Activated T-helper 9 cell treated with anti-CD3 and anti-CD28 coated beads, Interleukin-2, amount 50 U/mL, for 16 hours (primary cell): ENCODE data around the gene AQP12A.
"Not testable (repeated sequence)": the region's sequence is repeated elsewhere in the genome, so short reads cannot be mapped to it uniquely, and the experiment has no call there.

ENCODE experiments used
- DNase-seq: peaks from one replicate; pipeline ENCODE4 v3.0.0-alpha.2; 2020; ENCODE audit warnings: low read depth

Gene AQP12A

DNA sequence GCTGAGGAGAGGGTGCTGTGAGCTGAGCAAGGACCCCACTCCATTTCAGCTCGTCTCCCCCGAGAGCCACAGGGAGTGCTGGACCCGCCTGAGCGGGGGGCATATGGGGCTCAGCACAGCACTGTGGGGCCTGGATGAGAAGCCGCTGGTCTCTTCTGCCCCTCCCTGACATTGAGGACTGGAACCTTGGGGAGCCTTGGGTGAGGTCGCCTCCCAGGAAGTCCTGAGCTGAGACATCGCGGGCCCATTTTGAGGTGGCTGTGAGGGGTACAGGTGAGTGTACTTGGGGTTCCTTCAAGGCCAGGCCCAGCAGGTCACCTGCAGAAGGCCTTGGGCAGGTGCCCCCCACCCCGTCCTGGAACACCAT is 3.1 kb upstream of the AQP12A start:
- no peak for DNase-seq

DNA sequence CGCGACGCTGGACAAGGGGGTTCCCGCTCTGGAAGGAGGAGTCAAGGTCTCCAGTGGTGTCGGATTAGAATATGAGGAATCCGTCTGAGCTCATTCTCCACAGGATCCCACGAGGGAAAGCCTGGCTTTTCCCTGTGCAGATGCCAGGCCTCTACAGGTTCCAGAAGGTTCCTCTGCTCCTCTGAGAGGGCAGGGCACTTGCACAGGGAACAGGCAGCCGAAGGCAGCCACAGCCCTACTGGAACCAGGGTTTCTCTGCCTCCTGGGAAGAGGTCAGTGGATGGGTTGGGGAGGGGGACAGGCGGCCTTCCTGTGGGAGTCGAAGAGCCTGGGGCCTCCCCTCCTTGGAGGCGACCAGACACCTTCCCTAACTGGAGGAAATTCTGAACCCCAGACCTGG is 1.7 kb upstream of the AQP12A start:
- DNase-seq = no peak

DNA sequence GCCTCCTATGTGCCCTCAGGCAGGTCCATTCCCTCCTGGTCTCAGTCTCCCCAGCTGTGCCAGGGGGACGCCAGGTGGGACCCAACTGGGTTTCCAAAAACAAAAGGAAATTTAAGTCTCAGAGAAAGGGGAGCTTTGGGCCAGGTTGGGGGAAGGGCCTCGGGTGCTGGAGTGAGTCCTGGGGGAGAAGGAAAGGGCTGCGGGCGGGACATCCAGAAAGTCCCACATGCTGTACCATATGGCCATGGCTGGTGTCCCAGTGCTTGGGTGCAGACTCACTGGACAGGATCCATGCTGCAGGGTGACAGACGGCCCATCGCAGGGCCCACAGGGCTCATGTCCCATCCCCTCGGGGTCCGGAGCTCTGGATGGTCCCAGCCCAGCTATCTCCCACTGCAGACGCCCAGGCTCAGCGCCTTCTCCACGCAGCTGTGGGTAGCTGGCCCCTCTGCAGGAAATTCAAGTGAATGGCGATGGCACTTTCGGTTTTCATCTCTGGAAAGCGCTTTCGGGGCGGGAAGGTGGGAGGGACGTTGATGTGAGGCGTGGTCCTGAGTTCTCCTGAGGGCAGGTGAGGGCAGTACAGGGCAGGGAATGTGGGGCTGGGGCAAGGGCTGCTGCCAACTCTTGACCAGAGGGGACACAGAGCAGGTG is 1.1 kb upstream of the AQP12A start:
- not testable (repeated sequence) for DNase-seq

DNA sequence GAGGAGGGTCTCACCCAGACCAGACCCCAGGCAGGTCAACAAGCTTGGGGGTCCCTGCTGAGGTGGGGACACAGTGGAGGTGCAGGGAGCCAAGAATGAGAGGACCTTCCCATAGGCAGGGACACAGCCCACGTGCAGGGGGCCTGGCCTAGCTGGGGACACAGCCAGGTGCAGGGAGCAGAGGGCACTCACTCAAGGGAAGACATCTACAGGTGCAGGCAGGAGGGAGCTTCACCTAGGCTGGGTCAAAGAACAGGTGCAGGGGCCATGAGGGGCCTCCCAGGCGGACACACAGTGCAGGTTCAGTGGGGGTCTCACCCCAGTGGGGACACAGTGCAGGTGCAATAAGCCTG is 615 bp upstream of the AQP12A start:
- DNase-seq = not testable (repeated sequence)

DNA sequence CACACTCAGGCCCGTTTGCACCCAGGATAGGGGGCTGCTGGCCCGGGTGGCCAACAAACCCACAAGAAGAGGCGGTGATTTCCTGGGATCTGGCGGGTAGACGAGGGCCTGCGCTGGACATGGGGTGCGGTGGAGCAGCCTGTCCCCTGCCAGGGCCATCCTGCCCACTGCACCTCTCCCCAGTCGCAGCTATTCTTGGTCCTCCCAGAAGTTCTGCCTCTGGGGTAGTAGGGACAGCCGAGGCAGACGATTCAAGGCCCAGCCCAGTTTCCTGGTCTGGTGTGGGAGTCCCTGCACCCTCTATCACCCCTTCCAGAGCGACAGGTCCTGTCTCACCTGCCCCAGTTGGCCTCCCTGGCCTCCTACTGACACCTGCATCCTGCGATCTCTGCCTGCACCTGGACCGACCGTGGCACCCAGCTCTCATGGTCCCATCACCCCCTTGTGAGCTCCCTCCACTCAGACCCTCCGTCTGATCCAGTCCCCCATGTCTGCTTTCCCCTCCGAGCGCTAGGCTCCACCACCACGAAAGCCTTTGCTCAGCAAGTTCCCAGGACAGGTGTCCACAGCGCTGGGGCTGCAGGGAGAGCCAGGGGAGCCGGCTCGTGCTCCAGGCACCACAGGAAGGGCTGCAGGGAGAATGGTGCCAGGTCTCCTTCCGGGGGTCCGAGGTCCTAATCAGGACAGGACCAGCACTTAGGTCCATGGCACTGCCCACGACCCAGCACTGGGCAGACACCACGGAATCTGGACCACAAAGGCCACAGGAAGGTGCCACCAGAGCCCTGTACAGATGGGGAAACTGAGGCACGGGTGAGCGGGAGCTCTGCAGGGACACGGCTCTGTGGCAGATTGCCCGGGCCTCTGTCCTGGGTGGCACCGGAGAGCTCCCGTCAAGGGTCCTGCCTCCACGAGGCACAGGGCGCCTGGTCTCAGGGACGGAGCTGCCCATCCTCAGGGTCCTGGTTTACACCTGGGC is 1.2 kb downstream of the AQP12A start:
- not testable (repeated sequence) for DNase-seq

DNA sequence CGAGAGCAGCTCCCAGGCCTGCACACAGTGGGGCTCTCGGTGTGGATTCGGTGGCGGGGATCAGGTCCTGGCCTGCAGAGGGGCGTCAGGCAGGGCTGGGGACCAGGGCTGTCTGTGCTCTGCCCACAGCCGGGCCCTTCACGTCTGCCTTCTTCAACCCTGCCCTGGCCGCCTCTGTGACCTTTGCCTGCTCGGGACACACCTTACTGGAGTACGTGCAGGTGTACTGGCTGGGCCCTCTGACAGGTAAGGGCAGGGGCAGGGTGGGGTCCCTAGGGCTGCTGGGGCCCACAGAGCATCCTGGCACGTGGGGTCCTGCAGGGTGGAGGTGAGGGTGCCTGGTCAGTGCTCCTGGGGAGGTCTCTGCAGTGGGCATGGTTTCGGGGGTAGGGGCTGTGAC is 2.6 kb downstream of the AQP12A start:
- DNase-seq = not testable (repeated sequence)

DNA sequence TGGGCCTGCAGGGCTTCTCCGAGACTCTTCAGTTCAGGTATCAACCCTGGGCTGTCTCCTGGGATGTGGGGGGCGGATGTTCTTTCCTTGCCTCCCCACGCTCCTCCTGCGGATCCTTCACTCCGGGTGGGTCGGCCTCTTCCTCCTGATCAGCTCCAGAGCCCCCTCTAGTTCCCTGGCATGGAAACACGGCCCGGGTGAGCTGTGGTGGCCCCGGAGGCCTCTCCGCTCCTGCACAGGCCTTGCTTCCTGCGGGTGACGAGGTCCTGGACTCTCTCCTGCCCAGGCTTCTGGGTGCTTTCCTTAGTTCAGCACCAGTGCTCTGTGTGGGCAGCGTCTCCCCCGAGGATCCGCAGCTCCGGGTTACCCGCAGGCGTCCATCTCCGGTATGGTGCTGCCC is 3.9 kb downstream of the AQP12A start:
- not testable (repeated sequence) for DNase-seq

DNA sequence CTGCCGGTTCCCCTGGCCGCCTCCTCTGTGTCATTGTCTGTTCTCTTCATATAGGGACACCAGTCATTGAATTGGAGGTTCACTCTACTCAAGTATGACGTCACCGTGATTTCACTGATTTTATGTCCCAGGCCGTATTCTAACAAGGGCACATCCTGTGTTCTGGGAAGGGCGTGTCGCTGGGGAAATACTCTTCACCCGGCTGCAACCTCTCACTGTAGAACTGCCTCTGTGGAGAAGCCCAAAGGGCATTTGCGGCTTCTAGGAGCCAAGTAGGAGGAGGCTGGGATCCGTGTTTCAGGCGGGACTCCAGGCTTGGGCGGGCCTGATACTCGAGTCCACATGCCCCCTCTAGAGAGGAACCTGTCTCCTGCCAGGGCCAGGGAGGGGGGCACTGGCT is 4.8 kb downstream of the AQP12A start:
- not testable (repeated sequence) for DNase-seq

DNA sequence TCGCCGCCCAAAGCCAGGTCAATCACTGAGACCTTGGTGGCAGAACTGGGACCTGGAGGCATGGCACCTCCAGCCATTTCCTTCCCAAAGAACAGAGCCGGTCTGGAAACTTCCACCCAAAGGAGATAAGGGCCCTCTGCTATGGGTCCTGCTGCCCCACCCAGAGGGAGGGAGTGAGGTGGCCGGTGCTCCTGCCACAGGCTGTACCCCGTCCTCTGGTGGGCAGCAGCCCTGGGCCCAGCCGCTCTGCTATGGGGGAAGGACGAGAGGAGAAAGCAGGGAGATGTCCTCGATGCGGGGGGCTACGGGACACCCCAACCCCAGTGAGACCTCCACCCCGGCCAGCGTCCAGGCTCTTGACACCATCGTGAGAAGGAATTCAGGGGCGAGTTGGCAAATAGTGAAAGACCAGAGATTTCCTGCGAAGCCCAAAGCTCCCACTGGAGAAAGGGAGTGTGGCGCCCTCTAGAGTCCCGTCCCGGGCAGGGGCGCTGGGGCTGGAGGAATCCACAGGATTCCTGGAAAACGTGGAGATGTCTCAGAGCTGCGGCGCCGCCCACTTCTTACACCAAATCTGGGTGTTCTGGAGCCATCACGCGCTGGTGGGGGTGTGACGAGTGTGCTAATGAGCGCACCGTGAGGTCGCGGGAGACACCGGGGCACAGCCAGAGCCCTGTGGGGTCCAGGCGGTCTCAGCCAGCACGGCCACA is 7.3 kb downstream of the AQP12A start:
- DNase-seq = not testable (repeated sequence)

DNA sequence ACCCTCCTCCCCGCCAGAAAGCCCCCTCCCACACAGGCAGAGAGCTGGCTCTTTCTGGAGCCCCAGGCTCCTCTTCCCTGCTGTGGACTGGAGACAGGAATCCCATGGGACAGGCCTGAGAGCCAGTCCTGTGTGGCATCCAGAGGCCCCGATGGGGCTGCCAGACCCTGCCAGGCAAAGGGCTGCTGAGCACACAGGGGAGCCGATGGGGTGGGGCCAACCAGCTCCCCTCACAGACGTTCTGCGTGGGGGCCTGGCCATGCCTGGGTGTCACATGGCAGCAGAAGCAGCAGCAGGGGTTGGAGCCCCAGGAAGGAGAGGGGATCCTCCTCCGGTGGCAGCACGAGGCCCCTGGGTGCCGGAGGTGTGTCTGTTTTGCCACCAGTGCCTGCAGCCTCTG is 8.2 kb downstream of the AQP12A start:
- not testable (repeated sequence) for DNase-seq

DNA sequence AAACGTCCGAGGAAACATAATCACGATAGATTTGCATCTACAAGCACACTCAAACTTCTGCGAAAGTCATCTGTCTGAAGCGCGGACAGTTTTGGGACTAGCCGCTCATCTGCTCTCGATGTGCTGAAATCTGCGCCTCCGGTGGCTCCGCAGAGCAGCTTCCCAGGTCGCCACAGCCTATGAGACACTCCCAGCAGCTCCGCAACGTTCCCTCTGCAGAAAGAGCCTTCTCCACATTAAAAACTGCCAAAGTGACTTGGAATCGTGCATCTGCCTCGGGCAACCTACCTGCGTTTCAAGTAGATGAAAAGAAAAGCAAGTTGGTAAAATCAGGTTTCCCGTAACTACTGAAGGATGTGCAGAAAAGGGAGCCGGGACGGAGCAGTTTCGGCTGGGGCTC is 8.9 kb downstream of the AQP12A start:
- not testable (repeated sequence) for DNase-seq

DNA sequence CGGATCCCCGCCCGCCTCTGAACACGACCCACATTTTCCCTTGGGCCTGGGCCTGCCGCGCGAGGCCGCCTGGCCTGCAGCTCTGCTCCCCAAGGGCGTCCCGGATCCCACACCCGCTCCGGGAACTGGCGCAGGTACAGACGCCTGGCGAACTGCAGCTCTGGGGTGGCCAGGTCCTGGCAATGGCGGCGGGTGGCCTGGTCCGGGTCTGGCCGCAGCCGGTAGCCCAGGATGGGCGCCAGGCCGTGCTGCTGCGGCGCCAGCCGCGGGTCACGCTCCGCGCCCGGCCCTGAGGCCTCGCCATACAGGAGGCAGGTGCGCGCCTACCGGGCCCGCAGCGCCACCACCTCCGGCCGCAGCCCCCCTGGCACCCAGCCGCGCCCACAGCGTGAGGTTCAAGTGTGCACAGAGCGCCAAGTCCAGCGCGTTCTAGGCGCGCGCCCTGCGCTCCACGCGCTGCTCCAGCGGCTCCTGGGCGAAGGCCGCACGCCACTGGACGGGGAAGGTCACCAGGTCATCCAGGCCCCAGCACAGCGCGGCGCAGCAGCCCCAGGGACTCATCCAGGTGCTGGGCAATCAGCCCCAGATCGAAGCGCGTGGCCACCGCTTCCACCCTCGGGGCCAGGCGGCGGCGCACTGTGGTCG is 9.5 kb downstream of the AQP12A start:
- no peak for DNase-seq

DNA sequence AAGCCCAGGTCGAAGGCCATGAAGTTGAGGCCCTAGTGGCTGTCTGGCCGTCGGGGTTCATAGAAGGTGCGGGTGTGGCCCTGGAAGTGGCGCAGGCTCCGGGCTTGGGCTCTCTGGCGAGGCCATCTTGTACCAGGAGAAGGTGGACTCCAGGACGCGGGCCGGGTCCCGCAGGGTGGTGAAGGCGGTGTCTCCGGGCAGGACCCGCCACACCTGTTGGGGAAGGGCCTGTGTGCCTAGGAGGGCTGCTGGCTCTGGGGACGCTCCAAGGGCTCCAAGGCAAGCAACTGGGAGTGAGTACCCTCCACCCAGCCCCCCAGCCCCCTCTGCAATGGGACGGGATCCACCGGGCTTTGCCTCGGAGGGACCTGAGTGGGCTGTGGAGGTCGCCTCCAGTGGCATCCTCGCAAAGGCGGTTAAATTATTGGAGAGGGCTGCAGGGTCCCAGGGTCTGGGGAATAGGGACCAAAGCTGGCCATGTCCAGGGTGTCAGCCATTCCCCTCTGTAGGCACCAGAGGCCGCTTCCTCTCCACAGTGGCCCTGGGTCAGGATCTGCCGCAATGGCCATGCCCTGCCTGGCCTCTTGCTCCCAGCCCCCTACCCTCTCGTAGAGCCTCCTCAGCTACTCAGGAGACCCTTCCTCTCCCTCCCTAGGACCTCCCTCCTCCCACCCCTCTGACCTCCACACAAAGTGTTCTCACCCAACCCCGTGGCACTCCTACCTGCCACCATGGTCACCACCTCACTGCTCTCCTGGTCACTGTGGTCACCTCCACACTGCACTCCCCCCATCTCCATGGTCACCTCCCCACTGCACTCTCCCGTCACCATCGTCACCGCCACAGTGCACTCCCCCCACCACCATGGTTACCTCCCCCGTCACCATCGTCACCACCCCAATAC is 10.3 kb downstream of the AQP12A start:
- no peak for DNase-seq

DNA sequence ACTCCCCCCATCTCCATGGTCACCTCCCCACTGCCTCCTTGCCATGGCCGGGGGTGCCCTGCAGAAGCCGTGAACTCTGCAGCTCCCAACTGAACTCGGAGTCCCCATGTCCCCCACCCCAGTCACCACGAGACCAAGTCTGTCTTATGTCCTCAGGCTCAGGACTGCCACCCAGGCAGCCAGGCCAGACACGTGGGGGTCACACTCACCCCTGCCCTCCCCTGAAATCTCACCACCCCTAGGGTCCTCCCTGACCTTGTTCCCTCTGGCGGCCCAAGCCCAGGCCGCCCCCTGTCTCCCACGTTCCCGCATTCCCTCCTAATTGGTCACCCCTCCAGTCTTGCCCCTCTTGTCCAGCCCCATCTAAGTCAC is 11.0 kb downstream of the AQP12A start:
- DNase-seq = no peak

DNA sequence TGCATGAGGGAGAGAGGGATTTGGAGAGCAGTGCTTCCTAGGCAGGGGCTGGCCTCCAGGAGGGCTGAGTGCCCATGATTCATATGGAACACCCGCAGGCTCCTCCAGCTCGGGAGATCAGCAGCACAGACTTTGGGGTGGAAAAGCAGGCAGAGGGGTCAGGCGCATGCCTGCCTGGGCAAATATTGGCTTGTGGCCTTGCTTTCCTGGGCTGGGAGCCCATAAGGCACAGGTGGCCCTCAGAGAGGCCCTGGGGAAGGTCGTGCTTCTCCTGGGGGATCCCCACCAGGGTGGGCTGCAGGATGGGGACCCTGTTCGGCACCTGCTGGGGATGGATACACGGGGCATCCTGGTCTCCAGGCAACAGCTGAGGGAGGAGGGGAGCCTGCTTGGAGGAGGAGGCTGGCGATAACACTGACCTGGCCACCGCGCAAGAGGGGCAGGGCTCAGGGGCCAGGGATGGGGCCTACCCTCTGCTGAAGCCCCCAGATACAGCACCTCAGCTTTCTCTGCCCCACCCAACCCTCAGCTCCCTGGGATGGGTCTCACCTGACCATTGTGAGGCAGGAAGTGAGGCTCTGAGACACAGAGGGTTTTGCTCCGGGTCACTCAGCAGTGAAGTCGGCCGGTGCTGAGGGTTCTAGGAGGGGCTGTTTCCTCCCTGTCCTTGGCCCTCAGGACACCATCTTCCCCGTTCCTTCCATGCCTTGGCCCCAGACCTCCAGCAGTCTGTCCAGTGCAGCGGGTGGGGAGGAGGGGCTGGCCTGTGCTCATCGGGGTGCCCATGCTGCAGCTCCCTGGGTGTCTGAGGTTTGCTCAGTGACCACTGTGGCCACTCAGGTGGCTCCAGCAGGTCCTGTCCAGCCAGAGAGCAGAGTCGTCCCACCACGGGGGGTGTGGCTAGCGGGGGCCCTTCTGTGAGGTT is 12.0 kb downstream of the AQP12A start:
- no peak for DNase-seq

DNA sequence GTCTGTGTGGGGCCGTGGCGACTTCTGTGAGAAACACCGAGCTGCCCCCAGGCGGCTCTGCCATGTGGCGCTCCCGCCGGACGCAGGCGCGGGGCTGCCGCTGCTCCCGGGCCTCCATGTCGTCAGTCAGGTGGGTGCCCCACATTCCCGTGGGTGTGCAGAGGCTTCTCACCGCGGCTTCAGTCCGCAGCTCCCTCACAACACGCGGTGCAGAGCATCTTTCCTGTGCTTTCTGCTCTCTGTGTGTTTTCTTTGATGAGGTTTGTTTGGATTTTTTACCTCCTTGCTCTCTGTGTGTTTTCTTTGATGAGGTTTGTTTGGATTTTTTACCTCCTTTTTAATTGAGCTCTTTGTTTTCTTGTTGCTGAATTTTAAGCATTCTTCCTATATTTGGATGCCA is 13.0 kb downstream of the AQP12A start:
- peak; percentile 19 for DNase-seq

DNA sequence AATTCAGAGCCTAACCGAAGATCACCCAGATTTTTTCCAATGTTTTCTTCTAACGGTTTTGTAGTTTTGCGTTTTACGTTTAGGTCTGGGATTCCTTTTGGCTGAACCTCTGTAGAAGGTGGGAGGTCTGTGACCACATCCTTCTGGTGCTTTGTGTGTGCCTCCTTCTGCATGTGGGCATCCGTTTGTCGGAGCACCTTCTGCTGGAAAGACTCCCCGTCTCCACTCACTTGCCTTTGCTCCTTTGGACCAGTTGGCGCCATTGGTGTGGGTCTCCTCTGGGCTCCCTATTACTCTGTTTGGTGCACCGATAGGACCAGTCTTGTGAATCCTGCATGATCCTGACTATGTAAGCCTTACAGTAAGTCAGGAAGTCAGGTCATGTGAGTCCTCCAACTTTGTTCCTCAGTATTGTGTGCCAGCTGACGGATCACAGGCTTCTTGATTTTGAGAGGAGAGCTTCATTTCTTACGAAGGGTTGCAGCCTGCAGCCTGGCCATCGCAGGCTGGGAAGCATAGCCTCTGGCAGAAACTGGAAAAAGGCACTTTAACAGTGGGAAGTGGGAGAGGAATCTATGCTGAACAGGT is 13.6 kb downstream of the AQP12A start:
- DNase-seq = no peak

DNA sequence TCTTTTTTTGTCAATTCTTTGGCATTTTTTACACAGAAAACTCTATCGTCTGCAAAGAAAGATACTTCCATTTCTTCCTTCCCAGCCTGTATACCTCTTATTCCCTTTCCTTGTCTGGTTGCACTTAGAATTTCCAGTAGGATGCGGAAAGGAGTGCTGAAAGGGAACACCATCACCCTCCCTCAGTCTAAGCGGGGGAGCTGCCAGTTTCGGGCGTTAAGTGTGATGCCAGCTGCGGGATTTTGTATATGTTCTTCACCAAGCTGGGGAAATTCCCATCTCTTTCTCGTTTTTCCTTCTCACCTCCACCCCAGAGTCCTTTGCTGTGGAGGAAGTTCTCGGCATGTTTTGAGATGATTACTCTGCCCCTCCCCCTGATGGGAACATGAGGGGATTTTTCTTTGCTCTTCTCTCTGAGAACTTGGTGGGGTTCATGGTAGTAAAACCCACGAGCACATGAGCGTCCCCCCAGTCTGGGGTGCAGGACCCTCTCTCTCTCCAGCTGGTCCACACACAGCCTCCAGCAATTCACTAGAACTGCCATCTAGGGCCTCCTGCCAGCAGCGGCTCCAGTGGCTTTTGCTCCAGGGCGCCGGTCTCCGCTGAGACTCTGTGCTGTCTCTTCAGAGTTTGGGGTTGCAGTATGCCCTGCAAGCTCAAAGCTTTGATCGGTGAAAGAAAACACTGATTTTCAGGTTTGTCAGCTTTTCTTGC is 15.5 kb downstream of the AQP12A start:
- no peak for DNase-seq

DNA sequence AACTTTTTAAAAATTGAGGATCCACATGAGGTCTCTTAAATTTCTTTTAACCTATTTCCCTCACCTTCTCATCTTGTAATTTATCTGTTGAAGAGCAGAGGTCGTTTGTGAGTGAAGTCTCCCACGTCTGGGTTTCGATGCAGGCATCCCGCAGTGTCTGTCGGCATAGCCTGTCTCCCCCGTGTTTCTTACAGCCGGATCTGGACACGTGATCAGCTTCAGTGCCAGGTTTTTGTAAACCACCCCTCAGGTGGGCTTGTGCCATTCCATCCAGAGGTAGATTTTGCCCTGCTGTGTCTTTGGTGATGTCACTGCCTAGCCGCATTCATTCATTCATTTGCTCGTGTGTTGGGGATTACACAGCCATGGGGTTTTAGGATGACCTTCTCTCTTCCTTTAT is 16.2 kb downstream of the AQP12A start:
- DNase-seq = no peak
